Keratinocyte (primary cell): Measurements from ENCODE around the gene ERF. TPM values are rescaled to one million over a fixed set of nuclear protein-coding genes. Genes with fewer than 3 reads are reported as not detected.

Experiments used
- DNase-seq: peaks from one replicate; pipeline ENCODE4 v3.0.0-alpha.2; 2011; ENCODE audit warnings: low read depth, missing footprints, low spot score
- FAIRE-seq: peaks from 2 replicates; lab custom pipeline; 2011; peaks lifted over from hg19 to GRCh38; lab: Jason Lieb, UNC
- H2AFZ ChIP-seq: 2 replicates; pipeline ENCODE4 v1.6.0; 2012; ENCODE audit warnings: low read length, control low read depth, inconsistent platforms; ENCODE audit not compliant: control insufficient read depth
- H3K27ac ChIP-seq: 2 replicates; pipeline ENCODE4 v1.5.1; 2011; ENCODE audit warnings: low read length; ENCODE audit not compliant: control insufficient read depth, insufficient read depth
- H3K27me3 ChIP-seq: 3 replicates; pipeline ENCODE4 v1.6.0; 2011; ENCODE audit warnings: low read length; ENCODE audit not compliant: control insufficient read depth, insufficient read depth; ENCODE audit errors: extremely low read depth
- H3K36me3 ChIP-seq, 2 experiments: 2 replicates in 1 of 2; 3 replicates in 1 of 2; pipeline ENCODE4 v1.5.1; 2011; ENCODE audit warnings: low read length in 2 of 2, mild to moderate bottlenecking in 1 of 2; ENCODE audit not compliant: control insufficient read depth in 2 of 2, insufficient read depth in 2 of 2; ENCODE audit errors: extremely low read depth in 1 of 2
- H3K4me1 ChIP-seq: 3 replicates; pipeline ENCODE4 v1.5.1; 2011; ENCODE audit warnings: low read length; ENCODE audit not compliant: control insufficient read depth, insufficient read depth; ENCODE audit errors: extremely low read depth
- H3K4me2 ChIP-seq: 3 replicates; pipeline ENCODE4 v1.6.0; 2011; ENCODE audit warnings: low read depth, low read length; ENCODE audit not compliant: control insufficient read depth, insufficient read depth; ENCODE audit errors: extremely low read depth
- H3K4me3 ChIP-seq, 3 experiments: fragments of 200-600 bp in 1 of 3; sonication (generic) in 1 of 3; 2 replicates in 2 of 3; 3 replicates in 1 of 3; pipeline ENCODE4 v1.5.1; 2011 to 2016; ENCODE audit warnings: low read length in 3 of 3, mild to moderate bottlenecking in 3 of 3, control low read depth in 2 of 3, inconsistent platforms in 1 of 3, low read depth in 1 of 3, mixed read lengths in 1 of 3, mixed run types in 1 of 3, moderate library complexity in 1 of 3; ENCODE audit not compliant: control insufficient read depth in 2 of 3, insufficient read depth in 2 of 3; ENCODE audit errors: extremely low read depth in 1 of 3
- H3K79me2 ChIP-seq: 2 replicates; pipeline ENCODE4 v1.6.0; 2012; ENCODE audit warnings: low read length; ENCODE audit not compliant: control insufficient read depth, insufficient read depth
- H3K9ac ChIP-seq: 3 replicates; pipeline ENCODE4 v1.6.0; 2011; ENCODE audit warnings: low read length; ENCODE audit not compliant: control insufficient read depth, insufficient read depth; ENCODE audit errors: extremely low read depth
- H3K9me1 ChIP-seq: 3 replicates; pipeline ENCODE4 v1.6.0; 2011; ENCODE audit warnings: low read length; ENCODE audit not compliant: control insufficient read depth, insufficient read depth; ENCODE audit errors: extremely low read depth
- H3K9me3 ChIP-seq: 2 replicates; pipeline ENCODE4 v1.5.1; 2012; ENCODE audit warnings: low read depth, low read length; ENCODE audit not compliant: control insufficient read depth
- H4K20me1 ChIP-seq: 3 replicates; pipeline ENCODE4 v1.6.0; 2011; ENCODE audit warnings: low read length; ENCODE audit not compliant: control insufficient read depth, insufficient read depth; ENCODE audit errors: extremely low read depth
- CTCF ChIP-seq, 3 experiments: IDR thresholded peaks in 1 of 3; conservative IDR thresholded peaks in 1 of 3; optimal IDR thresholded peaks in 1 of 3; 2 replicates in 2 of 3; 3 replicates in 1 of 3; pipeline versions ENCODE3 to v1.5.1; 2011; ENCODE audit warnings: low read length in 3 of 3, mild to moderate bottlenecking in 3 of 3, moderate library complexity in 2 of 3, control low read depth in 1 of 3, inconsistent platforms in 1 of 3; ENCODE audit not compliant: insufficient read depth in 2 of 3; ENCODE audit errors: extremely low read depth in 1 of 3
- EZH2 ChIP-seq: IDR thresholded peaks from one replicate; pipeline ENCODE4 v1.6.1; 2012; ENCODE audit warnings: inconsistent platforms, mild to moderate bottlenecking, low read length, moderate library complexity
- dilution Hi-C: fragments of 300-500 bp; cut with MboI; formaldehyde crosslinking; loops from one replicate; pipeline ENCODE4 v1.7.0; 2020; ENCODE audit warnings: low sequenced_read_pairs; ENCODE audit not compliant: extremely low pct_ligation_motif_present
- polyA plus RNA-seq, 5 experiments: library from polyadenylated mRNA; depleted of rRNA in 3 of 5; stranded (reverse) in 3 of 5; stranded (forward) in 1 of 5; unstranded in 1 of 5; fragments of >200 nt; gene quantifications; 1 replicate in 1 of 5; 2 replicates in 3 of 5; 3 replicates in 1 of 5; pipeline versions ENCODE4 v1.2.1 to v1.2.3, GENCODE V29; 2011 to 2012; ENCODE audit warnings: missing spikeins in 2 of 5, low read depth in 1 of 5, low replicate concordance in 1 of 5

The ERF gene
- polyA plus RNA-seq, 1 donor (not counting 4 experiments of a cell fraction or from before 2014, with no cell fraction given), result 83.5 TPM

GRCh38 chr19:42251572-42252358 lies 3.2 kb downstream of the ERF start:
- no peak for DNase-seq
- H3K4me2 ChIP-seq, result peak overlapping the region; percentile 91
- TF ChIP-seq EZH2 (no peak), CTCF (optimal IDR thresholded peaks at IDR 0.05 in 1 of 3, IDR thresholded peaks at IDR 0.05 in 1 of 3, conservative IDR thresholded peaks at IDR 0.05 in 1 of 3; ENCODE audit: extremely low read depth in 1 of 3, insufficient read depth in 2 of 3, low read length in 3 of 3) (no peak)
- H2AFZ ChIP-seq, result no peak overlapping the region
- dilution Hi-C loops, result no loop called here
- peak overlapping the region; percentile 71 to 77 (median 75) for H3K4me3 ChIP-seq
- peaks cover 18% of the 10 kb centered on the region for H4K20me1 ChIP-seq
- no peaks in the 10 kb centered on the region for H3K9me3 ChIP-seq
- peak overlapping the region; percentile 75 for H3K9ac ChIP-seq
- H3K27me3 ChIP-seq, result no peaks in the 10 kb centered on the region
- FAIRE-seq, result peak; percentile 84
- no peaks in the 10 kb centered on the region for H3K9me1 ChIP-seq
- H3K4me1 ChIP-seq, result peaks cover 36% of the 10 kb centered on the region
- peaks cover 18 to 24% of the 10 kb centered on the region in 2 experiments for H3K36me3 ChIP-seq
- H3K79me2 ChIP-seq, result peaks cover 57% of the 10 kb centered on the region
- H3K27ac ChIP-seq, result peak overlapping the region; percentile 72

GRCh38 chr19:42250666-42251531 lies 4.0 kb downstream of the ERF start:
- Histone ChIP-seq H3K79me2 (peaks cover 57% of the 10 kb centered on the region), H3K27ac (peak overlapping the region; percentile 71), H2AFZ (no peak overlapping the region), H3K9me1 (no peaks in the 10 kb centered on the region), H3K27me3 (no peaks in the 10 kb centered on the region), H3K4me1 (peaks cover 37% of the 10 kb centered on the region), H3K4me3 (peak overlapping the region; percentile 38 to 71 (median 54)), H3K9ac (peak overlapping the region; percentile 73), H3K36me3 (peaks cover 18 to 28% of the 10 kb centered on the region in 2 experiments), H3K4me2 (peak overlapping the region; percentile 91), H4K20me1 (peaks cover 26% of the 10 kb centered on the region), H3K9me3 (no peaks in the 10 kb centered on the region)
- dilution Hi-C loops, result no loop called here
- no peak for FAIRE-seq
- TF ChIP-seq EZH2 (no peak), CTCF (optimal IDR thresholded peaks at IDR 0.05 in 1 of 3, IDR thresholded peaks at IDR 0.05 in 1 of 3, conservative IDR thresholded peaks at IDR 0.05 in 1 of 3; ENCODE audit: extremely low read depth in 1 of 3, insufficient read depth in 2 of 3, low read length in 3 of 3) (no peak)
- no peak for DNase-seq
